ENCODE results near the gene SLC24A3. TPM values are rescaled to one million over a fixed set of nuclear protein-coding genes. Genes with fewer than 3 reads are reported as not detected.
"Not testable (repeated sequence)": the region's sequence is repeated elsewhere in the genome, so short reads cannot be mapped to it uniquely, and the experiment has no call there.

The SLC24A3 gene
- total and polyA plus RNA-seq, 5 donors, result 0.57 to 1.1 (median 0.76) TPM

- no peak overlapping the region for H3K27ac ChIP-seq (ENCODE audit: low read length)
Measured at GRCh38 chr20:19750907-19751636, 538.6 kb downstream of the SLC24A3 start.

GRCh38 chr20:19754201-19754600 is 541.8 kb downstream of the SLC24A3 start:
- DNase-seq; H3K9me3 ChIP-seq (ENCODE audit: control insufficient read depth, low read length); H3K4me1 ChIP-seq (ENCODE audit: control insufficient read depth, insufficient read depth, low read length); H3K4me3 ChIP-seq (ENCODE audit: low read length); H3K27ac ChIP-seq (ENCODE audit: low read length); intact Hi-C loops (cut with DNase I); ATAC-seq; H3K27me3 ChIP-seq (ENCODE audit: control insufficient read depth, insufficient read depth): not testable (repeated sequence)
- 91% methylated on average over 14 of the region's 14 CpGs for WGBS

More at GRCh38 chr20:19750907-19751636, 538.6 kb downstream of the SLC24A3 start:
- DNase-seq (peak in 1 of 3 donors; percentile 42), ATAC-seq (peak; percentile 13 to 47)
- no peaks in the 10 kb centered on the region for H3K27me3 ChIP-seq (ENCODE audit: control insufficient read depth, insufficient read depth)
- intact Hi-C loops (cut with DNase I), result no loop called here
- H3K4me1 ChIP-seq (ENCODE audit: control insufficient read depth, insufficient read depth, low read length), result no peaks in the 10 kb centered on the region
- no peaks in the 10 kb centered on the region for H3K9me3 ChIP-seq (ENCODE audit: control insufficient read depth, low read length)
- 52% methylated on average over 5 of the region's 5 CpGs for WGBS
- no peak overlapping the region for H3K4me3 ChIP-seq (ENCODE audit: low read length)

- peak overlapping the region; percentile 88 for H3K4me3 ChIP-seq (ENCODE audit: low read length)
- H3K27me3 ChIP-seq (ENCODE audit: control insufficient read depth, insufficient read depth), result no peaks in the 10 kb centered on the region
- no peak for ATAC-seq
- no peaks in the 10 kb centered on the region for H3K9me3 ChIP-seq (ENCODE audit: control insufficient read depth, low read length)
- 17% methylated on average over 22 of the region's 22 CpGs for WGBS
- H3K4me1 ChIP-seq (ENCODE audit: control insufficient read depth, insufficient read depth, low read length), result peaks cover 14% of the 10 kb centered on the region
- peak overlapping the region; percentile 97 for H3K27ac ChIP-seq (ENCODE audit: low read length)
- intact Hi-C loops (cut with DNase I), result loop anchor here in 2 of 4 donors (2.0 to 5.0 kb wide), 2 partner anchors 64 to 65 kb away; no protein-coding TSS in a partner anchor
- no peak for DNase-seq
Measured at GRCh38 chr20:19756761-19757486, 544.5 kb downstream of the SLC24A3 start.

GRCh38 chr20:19757487-19758132 is 545.2 kb downstream of the SLC24A3 start:
- Histone ChIP-seq H3K27ac (ENCODE audit: low read length) (peak overlapping the region; percentile 97), H3K9me3 (ENCODE audit: control insufficient read depth, low read length) (no peaks in the 10 kb centered on the region), H3K4me1 (ENCODE audit: control insufficient read depth, insufficient read depth, low read length) (peaks cover 14% of the 10 kb centered on the region), H3K4me3 (ENCODE audit: low read length) (peak overlapping the region; percentile 88), H3K27me3 (ENCODE audit: control insufficient read depth, insufficient read depth) (no peaks in the 10 kb centered on the region)
- ATAC-seq (peak; percentile 91 to 92), DNase-seq (peak; percentile 92 to 97 (median 97))
- intact Hi-C loops (cut with DNase I), result loop anchor here in 2 of 4 donors (2.0 to 5.0 kb wide), 2 partner anchors 65 kb away; no protein-coding TSS in a partner anchor
- under 1% methylated on average over 45 of the region's 45 CpGs for WGBS

- Histone ChIP-seq H3K4me3 (ENCODE audit: low read length) (peak within 1 kb of the TSS; percentile 88), H3K27me3 (ENCODE audit: control insufficient read depth, insufficient read depth) (no peaks in the 10 kb centered on the region), H3K4me1 (ENCODE audit: control insufficient read depth, insufficient read depth, low read length) (peaks cover 14% of the 10 kb centered on the region), H3K27ac (ENCODE audit: low read length) (peak within 1 kb of the TSS; percentile 97), H3K9me3 (ENCODE audit: control insufficient read depth, low read length) (no peaks in the 10 kb centered on the region)
- intact Hi-C loops (cut with DNase I), result loop anchor here in 1 of 4 donors (5.0 kb wide), 1 partner anchor 66 kb away; no protein-coding TSS in a partner anchor
- ATAC-seq (peak; percentile 71 to 72), DNase-seq (no peak)
- under 1% methylated on average over 25 of the region's 25 CpGs for WGBS
Measured at GRCh38 chr20:19758133-19758500, 545.7 kb downstream of the SLC24A3 start, which contains the start of gene RIN2. TSS of gene RIN2 (plus strand) at chr20:19758258. CDS start at chr20:19889602, 131,344 bp downstream.

GRCh38 chr20:19758501-19759331 is 546.3 kb downstream of the SLC24A3 start:
- H3K27me3 ChIP-seq (ENCODE audit: control insufficient read depth, insufficient read depth), result no peaks in the 10 kb centered on the region
- peaks cover 14% of the 10 kb centered on the region for H3K4me1 ChIP-seq (ENCODE audit: control insufficient read depth, insufficient read depth, low read length)
- H3K4me3 ChIP-seq (ENCODE audit: low read length), result peak overlapping the region; percentile 88
- DNase-seq (peak; percentile 89 to 96 (median 95)), ATAC-seq (peak; percentile 69 to 85)
- peak overlapping the region; percentile 97 for H3K27ac ChIP-seq (ENCODE audit: low read length)
- no peaks in the 10 kb centered on the region for H3K9me3 ChIP-seq (ENCODE audit: control insufficient read depth, low read length)
- 2% methylated on average over 54 of the region's 54 CpGs for WGBS
- intact Hi-C loops (cut with DNase I), result loop anchor here in 1 of 4 donors (5.0 kb wide), 1 partner anchor 66 kb away; no protein-coding TSS in a partner anchor

- 69% methylated on average over 3 of the region's 3 CpGs for WGBS
- intact Hi-C loops (cut with DNase I), result no loop called here
- ATAC-seq (no peak), DNase-seq (no peak)
- Histone ChIP-seq H3K4me3 (ENCODE audit: low read length) (no peak overlapping the region), H3K27ac (ENCODE audit: low read length) (peak overlapping the region; percentile 69), H3K4me1 (ENCODE audit: control insufficient read depth, insufficient read depth, low read length) (peaks cover 17% of the 10 kb centered on the region), H3K27me3 (ENCODE audit: control insufficient read depth, insufficient read depth) (no peaks in the 10 kb centered on the region), H3K9me3 (ENCODE audit: control insufficient read depth, low read length) (no peaks in the 10 kb centered on the region)
Measured at GRCh38 chr20:19760371-19760721, 547.9 kb downstream of the SLC24A3 start.

- no peak overlapping the region for H3K4me3 ChIP-seq (ENCODE audit: low read length)
- H3K27me3 ChIP-seq (ENCODE audit: control insufficient read depth, insufficient read depth), result no peaks in the 10 kb centered on the region
- H3K27ac ChIP-seq (ENCODE audit: low read length), result no peak overlapping the region
- DNase-seq (no peak), ATAC-seq (no peak)
- H3K4me1 ChIP-seq (ENCODE audit: control insufficient read depth, insufficient read depth, low read length), result peaks cover 17% of the 10 kb centered on the region
- H3K9me3 ChIP-seq (ENCODE audit: control insufficient read depth, low read length), result no peaks in the 10 kb centered on the region
- intact Hi-C loops (cut with DNase I), result no loop called here
Measured at GRCh38 chr20:19761326-19761725, 548.9 kb downstream of the SLC24A3 start.

- H3K27me3 ChIP-seq (ENCODE audit: control insufficient read depth, insufficient read depth), result no peaks in the 10 kb centered on the region
- no peak overlapping the region for H3K27ac ChIP-seq (ENCODE audit: low read length)
- no peaks in the 10 kb centered on the region for H3K9me3 ChIP-seq (ENCODE audit: control insufficient read depth, low read length)
- 47% methylated on average over 2 of the region's 2 CpGs for WGBS
- H3K4me1 ChIP-seq (ENCODE audit: control insufficient read depth, insufficient read depth, low read length), result peaks cover 14% of the 10 kb centered on the region
- intact Hi-C loops (cut with DNase I), result no loop called here
- DNase-seq (no peak), ATAC-seq (no peak)
- no peak overlapping the region for H3K4me3 ChIP-seq (ENCODE audit: low read length)
Measured at GRCh38 chr20:19761841-19762240, 549.4 kb downstream of the SLC24A3 start.

GRCh38 chr20:19764207-19764606 is 551.8 kb downstream of the SLC24A3 start:
- no peaks in the 10 kb centered on the region for H3K27me3 ChIP-seq (ENCODE audit: control insufficient read depth, insufficient read depth)
- 65% methylated on average over 8 of the region's 8 CpGs for WGBS
- intact Hi-C loops (cut with DNase I), result no loop called here

More at GRCh38 chr20:19764207-19764606, 551.8 kb downstream of the SLC24A3 start:
- ATAC-seq (peak in 1 of 2 donors; percentile 55), DNase-seq (no peak)
- H3K4me1 ChIP-seq (ENCODE audit: control insufficient read depth, insufficient read depth, low read length), result peaks cover 13% of the 10 kb centered on the region
- H3K27ac ChIP-seq (ENCODE audit: low read length), result no peak overlapping the region
- no peaks in the 10 kb centered on the region for H3K9me3 ChIP-seq (ENCODE audit: control insufficient read depth, low read length)
- H3K4me3 ChIP-seq (ENCODE audit: low read length), result no peak overlapping the region

Measured in right cardiac atrium (tissue), 5 donors.